ENCODE data around the gene SEPTIN2. TPM values are rescaled to one million over a fixed set of nuclear protein-coding genes. Genes with fewer than 3 reads are reported as not detected.
"Not testable (repeated sequence)": the region's sequence is repeated elsewhere in the genome, so short reads cannot be mapped to it uniquely, and the experiment has no call there.

The SEPTIN2 gene
- total RNA-seq, 1 experiment from 2014 or later = 661 TPM

- H3K4me1 ChIP-seq = peaks cover 5% of the 10 kb centered on the region; the same call in 1 of the 2 replicates
- peak; percentile 100 for DNase-seq
- H3K27me3 ChIP-seq = no peaks in the 10 kb centered on the region
- H3K9me3 ChIP-seq (replicated peaks) = no peaks in the 10 kb centered on the region
- H3K36me3 ChIP-seq = peaks cover 22% of the 10 kb centered on the region
- peak within 1 kb of the TSS; percentile 98 for H3K27ac ChIP-seq
- peak within 1 kb of the TSS; percentile 94 for H3K4me3 ChIP-seq
Measured at GRCh38 chr2:241315093-241315878, 439 bp upstream of the SEPTIN2 start, which contains the start of gene HDLBP. TSS of gene HDLBP (minus strand) at chr2:241315672. CDS start at chr2:241266869, 48,803 bp downstream.

GRCh38 chr2:241316825-241317224 lies 1.1 kb downstream of the SEPTIN2 start:
- Histone ChIP-seq H3K4me3 (peak overlapping the region; percentile 94), H3K27me3 (no peaks in the 10 kb centered on the region), H3K27ac (peak overlapping the region; percentile 98), H3K36me3 (peaks cover 31% of the 10 kb centered on the region), H3K9me3 (replicated peaks) (no peaks in the 10 kb centered on the region), H3K4me1 (peaks cover 5% of the 10 kb centered on the region; the same call in 1 of the 2 replicates)
- DNase-seq = no peak

- H3K27me3 ChIP-seq = no peaks in the 10 kb centered on the region
- peak overlapping the region; percentile 94 for H3K4me3 ChIP-seq
- peaks cover 5% of the 10 kb centered on the region; the same call in 1 of the 2 replicates for H3K4me1 ChIP-seq
- no peak for DNase-seq
- H3K36me3 ChIP-seq = peaks cover 31% of the 10 kb centered on the region
- H3K9me3 ChIP-seq (replicated peaks) = no peaks in the 10 kb centered on the region
- H3K27ac ChIP-seq = no peak overlapping the region
Measured at GRCh38 chr2:241317391-241317790, 1.7 kb downstream of the SEPTIN2 start.

GRCh38 chr2:241318830-241319229 lies 3.1 kb downstream of the SEPTIN2 start:
- DNase-seq, H3K4me3 ChIP-seq: not testable (repeated sequence)
- H3K36me3 ChIP-seq = peaks cover 39% of the 10 kb centered on the region

GRCh38 chr2:241320394-241320793 lies 4.7 kb downstream of the SEPTIN2 start:
- H3K27me3 ChIP-seq = no peaks in the 10 kb centered on the region
- H3K36me3 ChIP-seq = peaks cover 50% of the 10 kb centered on the region
- DNase-seq = no peak
- no peaks in the 10 kb centered on the region for H3K9me3 ChIP-seq (replicated peaks)
- H3K4me3 ChIP-seq = no peak overlapping the region
- peaks cover 5% of the 10 kb centered on the region; the same call in 1 of the 2 replicates for H3K4me1 ChIP-seq
- H3K27ac ChIP-seq = no peak overlapping the region

More at GRCh38 chr2:241318830-241319229, 3.1 kb downstream of the SEPTIN2 start:
- not testable (repeated sequence) for H3K27ac ChIP-seq; H3K27me3 ChIP-seq; H3K4me1 ChIP-seq; H3K9me3 ChIP-seq (replicated peaks)

- no peak overlapping the region for H3K4me3 ChIP-seq
- no peak overlapping the region for H3K27ac ChIP-seq
- H3K27me3 ChIP-seq = no peaks in the 10 kb centered on the region
- no peaks in the 10 kb centered on the region for H3K9me3 ChIP-seq (replicated peaks)
- DNase-seq = no peak
- peaks cover 5% of the 10 kb centered on the region; the same call in 1 of the 2 replicates for H3K4me1 ChIP-seq
- H3K36me3 ChIP-seq = peaks cover 56% of the 10 kb centered on the region
Measured at GRCh38 chr2:241321033-241321432, 5.3 kb downstream of the SEPTIN2 start.

GRCh38 chr2:241321886-241322285 lies 6.2 kb downstream of the SEPTIN2 start:
- H3K27me3 ChIP-seq = no peaks in the 10 kb centered on the region
- no peaks in the 10 kb centered on the region for H3K9me3 ChIP-seq (replicated peaks)
- no peak overlapping the region for H3K4me3 ChIP-seq
- H3K27ac ChIP-seq = no peak overlapping the region
- H3K36me3 ChIP-seq = peaks cover 63% of the 10 kb centered on the region
- peaks cover 5% of the 10 kb centered on the region; the same call in 1 of the 2 replicates for H3K4me1 ChIP-seq
- DNase-seq = no peak

- H3K9me3 ChIP-seq (replicated peaks) = no peaks in the 10 kb centered on the region
- H3K27ac ChIP-seq = no peak overlapping the region
- H3K36me3 ChIP-seq = peaks cover 74% of the 10 kb centered on the region
Measured at GRCh38 chr2:241323778-241324177, 8.1 kb downstream of the SEPTIN2 start.

GRCh38 chr2:241324775-241325174 lies 9.1 kb downstream of the SEPTIN2 start:
- DNase-seq = no peak

More at GRCh38 chr2:241323778-241324177, 8.1 kb downstream of the SEPTIN2 start:
- H3K27me3 ChIP-seq = no peaks in the 10 kb centered on the region
- DNase-seq = no peak
- H3K4me3 ChIP-seq = no peak overlapping the region
- H3K4me1 ChIP-seq = 0 out of 2 replicates have a peak, but pooled peaks cover 2% of the 10 kb centered on the region

GRCh38 chr2:241325257-241325656 lies 9.5 kb downstream of the SEPTIN2 start:
- no peak overlapping the region for H3K4me3 ChIP-seq
- H3K27ac ChIP-seq = no peak overlapping the region
- H3K27me3 ChIP-seq = no peaks in the 10 kb centered on the region
- peaks cover 73% of the 10 kb centered on the region for H3K36me3 ChIP-seq
- H3K4me1 ChIP-seq = no peaks in the 10 kb centered on the region
- no peaks in the 10 kb centered on the region for H3K9me3 ChIP-seq (replicated peaks)
- no peak for DNase-seq

More at GRCh38 chr2:241324775-241325174, 9.1 kb downstream of the SEPTIN2 start:
- peaks cover 75% of the 10 kb centered on the region for H3K36me3 ChIP-seq
- H3K27ac ChIP-seq = no peak overlapping the region
- H3K9me3 ChIP-seq (replicated peaks) = no peaks in the 10 kb centered on the region
- H3K4me1 ChIP-seq = no peaks in the 10 kb centered on the region
- H3K27me3 ChIP-seq = no peaks in the 10 kb centered on the region
- no peak overlapping the region for H3K4me3 ChIP-seq

GRCh38 chr2:241329669-241330615 lies 14.2 kb downstream of the SEPTIN2 start:
- H3K4me1 ChIP-seq = no peaks in the 10 kb centered on the region
- no peaks in the 10 kb centered on the region for H3K27me3 ChIP-seq
- no peak overlapping the region for H3K4me3 ChIP-seq
- peaks cover 83% of the 10 kb centered on the region for H3K36me3 ChIP-seq
- no peak for DNase-seq
- no peaks in the 10 kb centered on the region for H3K9me3 ChIP-seq (replicated peaks)
- H3K27ac ChIP-seq = no peak overlapping the region

- Histone ChIP-seq H3K27me3 (no peaks in the 10 kb centered on the region), H3K4me3 (no peak overlapping the region), H3K9me3 (replicated peaks) (no peaks in the 10 kb centered on the region), H3K27ac (no peak overlapping the region), H3K4me1 (no peaks in the 10 kb centered on the region), H3K36me3 (peaks cover 83% of the 10 kb centered on the region)
- no peak for DNase-seq
Measured at GRCh38 chr2:241330616-241330981, 14.9 kb downstream of the SEPTIN2 start.

- Histone ChIP-seq H3K4me3 (no peak overlapping the region), H3K27me3 (no peaks in the 10 kb centered on the region), H3K9me3 (replicated peaks) (no peaks in the 10 kb centered on the region), H3K4me1 (no peaks in the 10 kb centered on the region), H3K36me3 (peaks cover 77% of the 10 kb centered on the region), H3K27ac (no peak overlapping the region)
- no peak for DNase-seq
Measured at GRCh38 chr2:241334813-241335212, 19.1 kb downstream of the SEPTIN2 start.

GRCh38 chr2:241339839-241340630 lies 24.3 kb downstream of the SEPTIN2 start:
- peaks cover 90% of the 10 kb centered on the region for H3K36me3 ChIP-seq
- no peak for DNase-seq
- H3K27me3 ChIP-seq = no peaks in the 10 kb centered on the region
- H3K9me3 ChIP-seq (replicated peaks) = no peaks in the 10 kb centered on the region
- no peaks in the 10 kb centered on the region for H3K4me1 ChIP-seq
- H3K27ac ChIP-seq = no peak overlapping the region
- H3K4me3 ChIP-seq = no peak overlapping the region

Data from SJCRH30 (cell line).